Gastrocnemius medialis (tissue), 4 donors: ENCODE data around the gene ARHGAP22. TPM values are rescaled to one million over a fixed set of nuclear protein-coding genes. Genes with fewer than 3 reads are reported as not detected.

Source experiments
- ATAC-seq, 2 donors: fragments of 150-250 bp; one replicate each; pipeline ENCODE4 v1.9.1; 2016
- DNase-seq, 2 donors: peaks; one replicate each; pipeline ENCODE4 v3.0.0-alpha.2; 2019
- H3K27ac ChIP-seq, 4 donors: fragments of 200-600 bp; sonication (generic); 1 replicate in 1 of 4; 2 replicates in 3 of 4; pipeline ENCODE4 v1.5.1; 2016 to 2018; ENCODE audit warnings: mild to moderate bottlenecking in 2 of 4, moderate library complexity in 1 of 4
- H3K27me3 ChIP-seq, 3 donors: fragments of 200-600 bp; sonication (generic) in 2 of 3; 1 replicate in 1 of 3; 2 replicates in 2 of 3; pipeline versions ENCODE4 v1.5.1 to v1.6.0; 2016 to 2019; ENCODE audit warnings: mild to moderate bottlenecking in 1 of 3, moderate library complexity in 1 of 3
- H3K36me3 ChIP-seq, 2 donors: fragments of 200-600 bp; sonication (generic) in 1 of 2; one replicate each; pipeline ENCODE4 v1.5.1; 2017 to 2018
- H3K4me1 ChIP-seq, 2 donors: fragments of 200-600 bp; sonication (generic) in 1 of 2; one replicate each; pipeline ENCODE4 v1.5.1; 2016 to 2017; ENCODE audit warnings: mild to moderate bottlenecking in 2 of 2
- H3K4me3 ChIP-seq, 4 donors: fragments of 200-600 bp; sonication (generic) in 3 of 4; 1 replicate in 1 of 4; 2 replicates in 3 of 4; pipeline ENCODE4 v1.5.1; 2016 to 2019; ENCODE audit warnings: mild to moderate bottlenecking in 2 of 4
- H3K9me3 ChIP-seq, 3 donors: fragments of 200-600 bp; sonication (generic) in 2 of 3; 1 replicate in 1 of 3; 2 replicates in 2 of 3; pipeline ENCODE4 v1.5.1; 2016 to 2019
- CTCF ChIP-seq, 5 experiments: fragments of 450-650 bp in 3 of 5; fragments of 200-600 bp in 2 of 5; sonication (generic) in 2 of 5; IDR thresholded peaks in 4 of 5; conservative IDR thresholded peaks in 1 of 5; 1 replicate in 4 of 5; 2 replicates in 1 of 5; pipeline ENCODE4 v1.5.1; 2016 to 2019; ENCODE audit warnings: antibody characterized with exemption in 5 of 5, mild to moderate bottlenecking in 3 of 5, moderate library complexity in 3 of 5
- POLR2A ChIP-seq, 2 donors: fragments of 450-650 bp; IDR thresholded peaks; one replicate each; pipeline ENCODE4 v1.6.1; 2017; ENCODE audit warnings: antibody characterized with exemption in 2 of 2, mild to moderate bottlenecking in 2 of 2, moderate library complexity in 2 of 2
- in situ Hi-C, 4 donors: fragments of 200-750 bp; cut with MboI; loops; one replicate each; pipeline versions ENCODE4 v1.15.0 to v1.8.0; 2017; ENCODE audit warnings: low sequenced_read_pairs in 4 of 4
- intact Hi-C: fragments of 100-400 bp; cut with DNase I; formaldehyde crosslinking; loops from one replicate; pipeline ENCODE4 v1.15.1; 2023; ENCODE audit warnings: low total_unique reads
- total RNA-seq, 4 donors: library from RNA; depleted of rRNA; stranded (reverse); fragments of >200 nt; gene quantifications; one replicate each; pipeline versions ENCODE4 v1.1.0 to v1.2.3, GENCODE V29; 2016

Gene ARHGAP22
- total RNA-seq, 4 donors from 2014 or later: 0.69 to 0.92 (median 0.72) TPM; not detected in 1

- Histone ChIP-seq H3K4me3 (no peak overlapping the region), H3K36me3 (no peaks in the 10 kb centered on the region), H3K4me1 (peaks cover 0 to 3% of the 10 kb centered on the region in 2 donors), H3K27ac (no peak overlapping the region), H3K9me3 (no peaks in the 10 kb centered on the region), H3K27me3 (peaks cover 11 to 21% (median 11%) of the 10 kb centered on the region in 3 donors)
- DNase-seq (no peak), ATAC-seq (no peak)
- TF ChIP-seq CTCF (IDR thresholded peaks at IDR 0.05 in 4 of 5, conservative IDR thresholded peaks at IDR 0.05 in 1 of 5) (no peak), POLR2A (IDR thresholded peaks at IDR 0.05) (no peak)
- in situ Hi-C loops: no loop called here
- intact Hi-C loops: no loop called here
Measured at GRCh38 chr10:48517911-48518811, 86.7 kb downstream of the ARHGAP22 start.

GRCh38 chr10:48517482-48517881, 87.4 kb downstream of the ARHGAP22 start:
- in situ Hi-C loops (no loop called here), intact Hi-C loops (no loop called here)
- no peaks in the 10 kb centered on the region for H3K4me1 ChIP-seq
- no peaks in the 10 kb centered on the region for H3K36me3 ChIP-seq
- TF ChIP-seq POLR2A (IDR thresholded peaks at IDR 0.05): no peak
- no peak for TF ChIP-seq CTCF (IDR thresholded peaks at IDR 0.05 in 4 of 5, conservative IDR thresholded peaks at IDR 0.05 in 1 of 5)
- H3K27ac ChIP-seq: no peak overlapping the region
- ATAC-seq: no peak
- peaks cover 5 to 14% (median 5%) of the 10 kb centered on the region in 3 donors for H3K27me3 ChIP-seq
- DNase-seq: no peak
- H3K9me3 ChIP-seq: no peaks in the 10 kb centered on the region
- H3K4me3 ChIP-seq: no peak overlapping the region

GRCh38 chr10:48516911-48517310, 88.0 kb downstream of the ARHGAP22 start:
- Histone ChIP-seq H3K4me3 (no peak overlapping the region), H3K9me3 (no peaks in the 10 kb centered on the region), H3K36me3 (no peaks in the 10 kb centered on the region), H3K27me3 (peaks cover 0 to 8% (median 0%) of the 10 kb centered on the region in 3 donors), H3K4me1 (no peaks in the 10 kb centered on the region), H3K27ac (no peak overlapping the region)
- in situ Hi-C loops: no loop called here
- TF ChIP-seq POLR2A (IDR thresholded peaks at IDR 0.05) (no peak), CTCF (IDR thresholded peaks at IDR 0.05 in 4 of 5, conservative IDR thresholded peaks at IDR 0.05 in 1 of 5) (no peak)
- intact Hi-C loops: no loop called here
- DNase-seq: no peak
- ATAC-seq: no peak

- Histone ChIP-seq H3K27ac (no peak overlapping the region), H3K4me3 (no peak overlapping the region), H3K36me3 (no peaks in the 10 kb centered on the region), H3K9me3 (no peaks in the 10 kb centered on the region), H3K4me1 (no peaks in the 10 kb centered on the region), H3K27me3 (peaks cover 0 to 5% (median 0%) of the 10 kb centered on the region in 3 donors)
- DNase-seq: no peak
- in situ Hi-C loops: no loop called here
- no peak for TF ChIP-seq CTCF (IDR thresholded peaks at IDR 0.05 in 4 of 5, conservative IDR thresholded peaks at IDR 0.05 in 1 of 5)
- TF ChIP-seq POLR2A (IDR thresholded peaks at IDR 0.05): no peak
- ATAC-seq: no peak
- intact Hi-C loops: no loop called here
Measured at GRCh38 chr10:48514916-48515315, 90.0 kb downstream of the ARHGAP22 start.
